GM20431 (cell line): Measurements from ENCODE around the gene OSBPL3.

Experiments used
- in situ Hi-C: fragments of 300-500 bp; cut with MseI, MboI; formaldehyde crosslinking; loops from one replicate; pipeline ENCODE4 v1.15.0; 2020; ENCODE audit warnings: low sequenced_read_pairs; ENCODE audit not compliant: unreplicated experiment

OSBPL3 gene

DNA sequence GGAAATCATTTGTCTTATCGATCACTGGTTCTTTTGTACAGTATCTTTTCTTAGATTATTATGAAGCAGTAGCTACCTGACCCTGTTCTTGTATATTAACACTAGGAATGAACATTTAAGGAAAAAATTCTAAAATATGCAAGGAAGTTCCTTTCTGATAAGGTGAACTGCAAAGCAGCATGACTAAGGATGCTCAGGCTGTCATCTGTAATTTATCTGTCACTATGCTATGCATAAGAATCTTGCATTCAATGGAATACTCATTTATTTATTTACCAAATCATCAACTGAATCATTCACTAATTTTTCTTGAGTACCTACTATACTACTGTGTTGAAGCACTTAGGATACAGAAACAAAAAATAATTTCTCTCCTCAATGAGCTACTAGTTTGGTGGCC lies 228.5 kb downstream of the OSBPL3 start:
- in situ Hi-C loops = no loop called here

DNA sequence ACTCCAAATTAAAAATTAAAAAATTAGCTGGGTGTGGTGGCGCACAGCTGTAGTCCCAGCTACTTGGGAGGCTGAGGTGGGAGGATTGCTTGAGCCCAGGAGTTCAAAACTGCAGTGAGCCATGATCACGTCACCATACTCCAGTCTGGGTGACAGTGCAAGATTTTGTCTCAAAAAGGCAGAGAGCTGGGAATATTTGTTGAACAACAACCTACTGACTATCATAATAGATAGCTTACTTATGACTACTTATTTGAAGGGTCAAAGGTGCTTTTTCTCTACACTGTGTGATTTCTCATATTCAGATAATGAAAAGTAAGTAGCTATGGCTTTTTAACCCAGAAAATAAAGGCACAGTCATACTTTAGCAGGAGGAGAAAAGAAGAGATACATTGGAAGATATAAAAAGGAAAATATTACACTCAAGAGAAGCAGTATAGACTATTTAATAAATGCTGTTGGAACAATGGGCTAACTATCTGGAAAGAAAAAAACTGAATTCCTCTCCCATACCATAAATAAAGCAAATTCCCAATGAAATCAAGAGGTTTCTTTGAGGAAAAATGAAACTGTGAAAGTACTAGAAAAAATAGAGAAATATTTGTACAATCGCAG lies 229.4 kb downstream of the OSBPL3 start:
- in situ Hi-C loops = no loop called here

DNA sequence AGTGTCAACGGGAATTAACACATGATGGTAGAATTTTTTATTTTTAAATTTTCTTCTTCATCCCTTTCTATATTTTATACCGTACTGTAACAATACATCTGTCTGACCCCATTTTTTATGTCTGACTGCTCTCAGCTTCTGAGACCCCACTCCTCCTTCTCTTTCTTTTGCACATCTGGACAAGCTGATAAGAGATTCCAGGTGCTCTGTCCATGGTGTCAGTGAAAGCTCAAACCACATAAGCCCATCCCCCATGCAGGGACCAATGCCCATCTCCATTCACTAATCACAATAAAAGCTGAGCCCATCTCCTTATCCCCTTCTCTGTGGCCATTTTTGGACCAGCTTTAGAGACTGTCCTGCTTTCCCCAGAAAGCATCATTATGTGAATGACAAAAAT lies 231.5 kb downstream of the OSBPL3 start:
- in situ Hi-C loops = no loop called here
